Rectal smooth muscle tissue (tissue), 1 donor: ENCODE data around the gene SLC6A17.
A peak's percentile ranks its signal among the peaks of the same experiment; 100 is the strongest.

Source experiments
- H3K27ac ChIP-seq: one replicate; pipeline ENCODE4 v1.7.0; 2013; ENCODE audit warnings: low read depth, low read length, inconsistent platforms
- H3K27me3 ChIP-seq: one replicate; pipeline ENCODE4 v1.7.0; 2013; ENCODE audit warnings: low read length; ENCODE audit not compliant: control insufficient read depth, insufficient read depth
- H3K36me3 ChIP-seq: one replicate; pipeline ENCODE4 v1.7.0; 2013; ENCODE audit warnings: low read length; ENCODE audit not compliant: control insufficient read depth, insufficient read depth
- H3K4me1 ChIP-seq: one replicate; pipeline ENCODE4 v1.7.0; 2013; ENCODE audit warnings: low read length; ENCODE audit not compliant: control insufficient read depth, insufficient read depth
- H3K4me3 ChIP-seq: one replicate; pipeline ENCODE4 v1.7.0; 2013; ENCODE audit warnings: low read length
- H3K9ac ChIP-seq: one replicate; pipeline ENCODE4 v1.7.0; 2013; ENCODE audit warnings: low read length

SLC6A17 gene

GRCh38 chr1:110200666-110201065 is 50.4 kb downstream of the SLC6A17 start:
- Histone ChIP-seq H3K27me3 (no peaks in the 10 kb centered on the region), H3K4me3 (no peak overlapping the region), H3K27ac (no peak overlapping the region), H3K9ac (no peak overlapping the region), H3K4me1 (no peaks in the 10 kb centered on the region), H3K36me3 (no peaks in the 10 kb centered on the region)

DNA sequence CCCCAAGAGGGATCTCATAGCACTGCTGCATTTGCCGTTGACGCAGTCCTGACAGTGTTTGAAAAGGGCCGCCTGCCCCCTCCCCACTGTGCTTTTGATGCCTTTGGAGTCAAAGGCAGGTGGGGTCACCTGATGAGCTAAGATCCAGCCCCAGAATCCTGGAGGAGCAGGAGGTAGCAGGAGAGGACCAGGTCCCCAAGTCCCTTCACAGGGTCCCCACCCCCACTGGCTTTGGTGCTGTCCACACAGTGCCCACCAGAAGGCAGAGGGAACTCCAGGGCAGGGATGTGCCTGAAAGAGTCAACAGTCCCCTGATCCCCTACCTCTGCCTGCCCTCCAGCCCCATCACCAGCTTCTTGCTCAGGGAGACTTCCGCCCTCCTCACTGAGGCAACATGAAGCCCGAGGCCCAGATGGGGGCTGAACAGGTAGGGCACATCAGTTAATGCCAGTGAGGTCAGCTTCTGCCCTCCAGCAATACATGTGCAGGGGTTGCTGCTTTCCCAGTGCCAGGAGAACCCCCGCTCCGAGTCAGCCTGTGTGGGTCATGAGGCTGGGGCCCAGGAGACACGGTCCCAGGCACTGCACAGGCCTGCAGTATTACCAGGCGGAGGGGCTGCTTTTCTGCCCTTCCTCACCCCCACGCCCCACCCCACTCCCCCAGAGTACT is 51.0 kb downstream of the SLC6A17 start:
- no peaks in the 10 kb centered on the region for H3K36me3 ChIP-seq
- no peaks in the 10 kb centered on the region for H3K27me3 ChIP-seq
- no peak overlapping the region for H3K9ac ChIP-seq
- no peak overlapping the region for H3K4me3 ChIP-seq
- no peak overlapping the region for H3K27ac ChIP-seq
- H3K4me1 ChIP-seq, result no peaks in the 10 kb centered on the region

DNA sequence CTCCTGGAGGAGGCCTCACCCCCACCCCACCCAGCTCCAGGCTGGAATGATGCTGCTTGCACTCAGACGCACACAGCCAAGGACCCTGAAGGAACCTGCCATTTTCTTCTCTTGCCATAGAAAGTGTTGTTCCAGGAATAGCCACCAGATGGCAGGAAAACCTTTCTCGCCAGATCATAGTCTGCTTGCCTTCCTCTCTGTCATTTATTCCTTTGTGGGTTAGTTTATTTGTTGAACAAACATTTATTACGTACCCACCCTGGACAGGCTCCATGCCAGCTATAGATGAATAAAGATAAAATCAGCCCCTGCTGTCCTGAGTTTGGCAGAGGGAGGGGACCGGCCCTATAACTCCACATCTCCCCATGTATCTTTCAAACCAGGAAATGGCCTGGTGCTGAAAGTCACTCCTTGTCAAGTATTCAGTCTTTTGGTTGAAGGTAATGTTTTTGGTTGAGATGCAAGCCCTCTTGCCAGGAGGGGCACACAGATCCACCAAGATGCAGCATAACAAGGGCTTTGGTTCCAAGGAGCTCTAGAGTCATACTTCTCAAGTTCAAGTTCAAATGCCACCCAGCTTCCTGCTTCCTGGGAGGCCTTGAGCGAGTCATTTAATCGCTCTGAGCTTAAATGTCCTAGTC is 52.8 kb downstream of the SLC6A17 start:
- H3K27ac ChIP-seq, result no peak overlapping the region
- no peak overlapping the region for H3K9ac ChIP-seq

DNA sequence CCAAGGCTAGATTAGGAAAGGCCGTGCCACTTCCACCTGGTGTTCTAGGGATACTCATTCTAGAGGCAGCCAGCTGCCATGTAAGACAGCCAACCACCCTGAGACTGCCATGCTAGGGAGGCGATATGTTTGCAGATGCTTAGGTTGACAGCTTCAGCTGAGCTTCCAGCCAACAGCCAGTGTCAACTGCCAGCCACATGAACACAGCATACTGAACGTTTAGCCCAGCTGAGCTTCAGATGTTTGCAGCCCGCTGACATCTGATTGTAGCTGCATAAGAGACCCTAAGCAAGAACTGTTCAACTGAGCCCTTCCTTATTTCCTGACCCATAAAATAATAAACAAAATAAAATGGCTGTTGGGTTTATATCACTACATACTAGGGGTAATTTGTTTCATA is 54.9 kb downstream of the SLC6A17 start:
- Histone ChIP-seq H3K36me3 (no peaks in the 10 kb centered on the region), H3K4me3 (no peak overlapping the region), H3K9ac (no peak overlapping the region), H3K27ac (no peak overlapping the region), H3K4me1 (peaks cover 2% of the 10 kb centered on the region), H3K27me3 (no peaks in the 10 kb centered on the region)

More for the DNA sequence above, 52.8 kb downstream of the SLC6A17 start:
- no peaks in the 10 kb centered on the region for H3K4me1 ChIP-seq
- H3K27me3 ChIP-seq, result no peaks in the 10 kb centered on the region
- H3K4me3 ChIP-seq, result no peak overlapping the region
- no peaks in the 10 kb centered on the region for H3K36me3 ChIP-seq

- H3K27me3 ChIP-seq, result no peaks in the 10 kb centered on the region
- no peak overlapping the region for H3K4me3 ChIP-seq
- H3K4me1 ChIP-seq, result peaks cover 2% of the 10 kb centered on the region
- H3K36me3 ChIP-seq, result no peaks in the 10 kb centered on the region
- H3K9ac ChIP-seq, result no peak overlapping the region
- H3K27ac ChIP-seq, result no peak overlapping the region
Observed at GRCh38 chr1:110205591-110206155, 55.4 kb downstream of the SLC6A17 start.

GRCh38 chr1:110206261-110206920 is 56.1 kb downstream of the SLC6A17 start:
- H3K27me3 ChIP-seq, result no peaks in the 10 kb centered on the region
- no peak overlapping the region for H3K27ac ChIP-seq
- H3K36me3 ChIP-seq, result no peaks in the 10 kb centered on the region
- no peak overlapping the region for H3K4me3 ChIP-seq
- H3K4me1 ChIP-seq, result peaks cover 2% of the 10 kb centered on the region
- no peak overlapping the region for H3K9ac ChIP-seq

DNA sequence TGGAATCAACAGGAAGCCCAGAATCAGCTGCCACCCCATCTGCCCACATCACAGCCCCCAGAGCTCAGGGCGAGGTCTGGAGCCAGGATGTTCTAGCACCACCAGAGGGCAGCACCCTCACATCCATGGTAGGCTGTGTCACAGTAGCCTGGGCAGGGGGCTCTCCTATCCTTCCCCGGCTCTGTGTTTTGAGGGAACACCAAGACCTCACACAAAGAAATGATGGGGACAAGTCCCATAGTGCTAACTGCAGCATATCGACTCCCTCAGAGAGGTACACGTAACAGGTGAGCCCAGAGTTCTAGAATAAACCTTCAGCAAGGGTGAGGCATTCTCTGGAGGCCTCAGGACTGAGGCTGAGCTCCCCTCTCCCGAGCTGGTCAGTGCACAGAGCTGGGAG is 57.5 kb downstream of the SLC6A17 start:
- Histone ChIP-seq H3K27ac (no peak overlapping the region), H3K36me3 (no peaks in the 10 kb centered on the region), H3K4me1 (peaks cover 2% of the 10 kb centered on the region), H3K4me3 (no peak overlapping the region), H3K9ac (no peak overlapping the region), H3K27me3 (no peaks in the 10 kb centered on the region)

- Histone ChIP-seq H3K4me3 (peak overlapping the region; percentile 89), H3K9ac (no peak overlapping the region), H3K4me1 (peaks cover 2% of the 10 kb centered on the region), H3K36me3 (no peaks in the 10 kb centered on the region), H3K27ac (peak overlapping the region; percentile 81), H3K27me3 (no peaks in the 10 kb centered on the region)
Observed at GRCh38 chr1:110208916-110209645, 58.8 kb downstream of the SLC6A17 start.

DNA sequence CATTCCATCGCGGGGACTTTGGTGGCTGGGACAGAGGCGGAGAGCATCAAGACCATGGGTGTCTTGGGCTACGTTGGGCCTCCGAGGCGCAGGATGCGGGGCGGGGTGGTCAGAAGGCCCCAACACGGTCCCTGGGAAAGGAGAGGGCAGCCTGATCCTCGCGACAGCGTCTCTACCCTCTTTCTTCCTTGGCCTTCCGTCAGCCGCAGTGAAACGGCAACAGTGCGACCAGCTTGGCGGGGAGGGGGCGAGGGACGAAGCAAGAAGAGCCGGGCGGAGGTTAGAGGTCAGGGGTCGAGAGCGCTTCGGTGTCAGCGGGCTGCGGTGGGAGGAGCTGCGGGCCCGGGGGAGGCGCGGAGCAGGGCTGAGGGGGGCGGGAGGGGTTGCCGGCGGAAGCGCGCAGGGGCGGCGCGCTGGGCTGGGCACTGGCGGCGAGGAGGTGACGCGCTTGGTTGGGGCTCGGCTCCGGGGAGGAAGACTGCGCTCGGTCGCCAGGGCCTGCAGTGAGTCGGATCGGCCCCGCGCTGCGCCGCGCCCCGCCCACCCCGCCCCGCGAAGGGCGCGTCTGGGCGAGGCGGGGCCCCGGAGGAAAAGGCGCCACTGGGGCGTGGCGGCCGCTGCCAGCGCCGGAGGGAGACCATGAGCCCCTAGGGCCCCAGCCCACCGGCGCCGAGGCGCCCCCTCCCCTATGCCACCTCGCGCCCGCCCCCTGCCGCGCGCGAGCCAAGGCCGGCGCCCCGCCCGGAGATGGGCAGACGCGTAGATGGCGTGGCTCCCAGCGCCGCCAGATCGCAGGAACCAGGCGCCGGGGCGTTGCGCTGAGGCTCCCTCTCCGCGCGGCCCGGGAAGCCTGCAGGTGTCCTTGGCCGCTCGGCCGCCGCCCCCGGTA is 59.7 kb downstream of the SLC6A17 start, which contains the start of gene KCNC4:
KCNC4 (plus strand) TSS at position 600 of the 889 bp plus-strand sequence. CDS start 1,186 bp downstream, outside the sequence.
- Histone ChIP-seq H3K27me3 (no peaks in the 10 kb centered on the region), H3K9ac (peak within 1 kb of the TSS; percentile 80), H3K4me3 (peak within 1 kb of the TSS; percentile 89), H3K27ac (peak within 1 kb of the TSS; percentile 81), H3K4me1 (peaks cover 2% of the 10 kb centered on the region), H3K36me3 (no peaks in the 10 kb centered on the region)

- Histone ChIP-seq H3K36me3 (no peaks in the 10 kb centered on the region), H3K4me3 (peak overlapping the region; percentile 71), H3K27ac (peak overlapping the region; percentile 27), H3K27me3 (no peaks in the 10 kb centered on the region), H3K4me1 (peaks cover 2% of the 10 kb centered on the region), H3K9ac (peak overlapping the region; percentile 27)
Observed at GRCh38 chr1:110210604-110211495, 60.6 kb downstream of the SLC6A17 start.
